Islet of Langerhans (tissue), 1 donor: ENCODE measurements around the gene BTBD17.
"Not testable (repeated sequence)": the region's sequence is repeated elsewhere in the genome, so short reads cannot be mapped to it uniquely, and the experiment has no call there.

Source experiments
- FAIRE-seq: peaks from one replicate; lab custom pipeline; 2011; peaks lifted over from hg19 to GRCh38; lab: Jason Lieb, UNC

Gene BTBD17

GRCh38 chr17:74361230-74362068 lies at the start of gene BTBD17:
BTBD17 (minus strand) TSS chr17:74361868; CDS start chr17:74361819, 49 bp downstream.
- no peak for FAIRE-seq

- no peak for FAIRE-seq
These were observed 48.4 kb upstream of the BTBD17 start for GRCh38 chr17:74410001-74410443.

- peak; percentile 61 for FAIRE-seq
These were observed 47.1 kb upstream of the BTBD17 start for GRCh38 chr17:74408815-74409214.

- no peak for FAIRE-seq
These were observed 46.6 kb upstream of the BTBD17 start for GRCh38 chr17:74408262-74408661.

- FAIRE-seq = no peak
These were observed 45.7 kb upstream of the BTBD17 start for GRCh38 chr17:74407384-74407783.

- not testable (repeated sequence) for FAIRE-seq
These were observed 43.6 kb upstream of the BTBD17 start for GRCh38 chr17:74405311-74405710.

- no peak for FAIRE-seq
These were observed 43.1 kb upstream of the BTBD17 start for GRCh38 chr17:74404789-74405188.

GRCh38 chr17:74404218-74404617 lies 42.5 kb upstream of the BTBD17 start:
- no peak for FAIRE-seq

GRCh38 chr17:74403512-74404137 lies 42.0 kb upstream of the BTBD17 start:
- FAIRE-seq = no peak

GRCh38 chr17:74402048-74402447 lies 40.4 kb upstream of the BTBD17 start:
- FAIRE-seq = no peak

GRCh38 chr17:74396567-74396966 lies 34.9 kb upstream of the BTBD17 start:
- FAIRE-seq = no peak

- FAIRE-seq = no peak
These were observed 33.3 kb upstream of the BTBD17 start for GRCh38 chr17:74394977-74395376.

GRCh38 chr17:74394275-74394950 lies 32.7 kb upstream of the BTBD17 start:
- FAIRE-seq = no peak

GRCh38 chr17:74393346-74393942 lies 31.8 kb upstream of the BTBD17 start:
- FAIRE-seq = no peak

GRCh38 chr17:74392848-74393247 lies 31.2 kb upstream of the BTBD17 start:
- no peak for FAIRE-seq

- no peak for FAIRE-seq
These were observed 30.1 kb upstream of the BTBD17 start for GRCh38 chr17:74391771-74392170.

- no peak for FAIRE-seq
These were observed 29.3 kb upstream of the BTBD17 start for GRCh38 chr17:74390680-74391653.

- no peak for FAIRE-seq
These were observed 28.4 kb upstream of the BTBD17 start for GRCh38 chr17:74389937-74390679.

- no peak for FAIRE-seq
These were observed 27.6 kb upstream of the BTBD17 start for GRCh38 chr17:74389084-74389753.
